Choroid plexus epithelial cell (primary cell): Measurements from ENCODE around the gene HGS.
A peak's percentile ranks its signal among the peaks of the same experiment; 100 is the strongest.

ENCODE experiments used
- DNase-seq: peaks from one replicate; pipeline ENCODE4 v3.0.0-alpha.2; 2010; ENCODE audit warnings: low read depth
- H3K4me3 ChIP-seq: 2 replicates; pipeline ENCODE4 v1.5.1; 2011; ENCODE audit warnings: low read depth, mild to moderate bottlenecking, control low read depth, low read length, moderate library complexity
- CTCF ChIP-seq: conservative IDR thresholded peaks from 2 replicates; pipeline ENCODE4 v1.5.1; 2011; ENCODE audit warnings: low read depth, mild to moderate bottlenecking, control low read depth, inconsistent platforms, low read length, moderate library complexity

Gene HGS

DNA sequence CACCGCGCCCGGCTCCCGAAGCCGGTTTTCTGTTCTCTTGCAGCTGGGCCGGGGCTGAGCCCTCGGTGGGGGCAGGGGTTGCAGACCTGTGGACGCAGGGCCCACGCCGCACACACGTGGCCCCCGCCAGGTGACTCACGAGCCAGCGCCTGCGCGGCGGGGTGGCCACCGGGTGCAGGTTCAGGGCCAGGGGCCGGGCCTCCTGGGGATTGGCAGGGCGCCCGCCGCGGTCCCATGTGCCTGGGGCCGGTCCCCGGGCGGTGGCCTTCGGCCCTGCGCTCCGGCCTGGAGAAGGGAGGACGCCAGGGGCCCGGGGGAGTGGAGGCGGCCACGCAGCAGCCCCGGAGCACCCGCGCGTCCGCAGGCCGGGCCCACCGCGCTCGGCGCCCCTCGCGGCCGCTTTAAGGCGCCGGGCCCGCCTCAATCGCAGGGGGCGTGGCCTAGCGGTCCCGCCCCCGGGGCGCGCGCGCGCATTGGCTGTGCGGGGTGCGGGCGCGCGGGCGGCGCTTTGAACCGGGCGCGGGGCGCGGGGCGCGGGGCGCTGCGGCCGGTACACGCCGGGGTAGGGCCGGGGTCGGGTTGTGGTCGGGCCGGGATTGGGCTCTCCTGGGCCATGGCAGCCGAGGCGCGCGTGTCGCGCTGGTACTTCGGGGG, 28.1 kb downstream of the HGS start, which contains the start of gene SLC25A10:
TSS of gene SLC25A10 (plus strand) at position 471 of the 654 bp plus-strand sequence. CDS start at position 614, 143 bp downstream.
- peak within 1 kb of the TSS; percentile 66 for H3K4me3 ChIP-seq
- no peak for TF ChIP-seq CTCF
- peak; percentile 72 for DNase-seq

DNA sequence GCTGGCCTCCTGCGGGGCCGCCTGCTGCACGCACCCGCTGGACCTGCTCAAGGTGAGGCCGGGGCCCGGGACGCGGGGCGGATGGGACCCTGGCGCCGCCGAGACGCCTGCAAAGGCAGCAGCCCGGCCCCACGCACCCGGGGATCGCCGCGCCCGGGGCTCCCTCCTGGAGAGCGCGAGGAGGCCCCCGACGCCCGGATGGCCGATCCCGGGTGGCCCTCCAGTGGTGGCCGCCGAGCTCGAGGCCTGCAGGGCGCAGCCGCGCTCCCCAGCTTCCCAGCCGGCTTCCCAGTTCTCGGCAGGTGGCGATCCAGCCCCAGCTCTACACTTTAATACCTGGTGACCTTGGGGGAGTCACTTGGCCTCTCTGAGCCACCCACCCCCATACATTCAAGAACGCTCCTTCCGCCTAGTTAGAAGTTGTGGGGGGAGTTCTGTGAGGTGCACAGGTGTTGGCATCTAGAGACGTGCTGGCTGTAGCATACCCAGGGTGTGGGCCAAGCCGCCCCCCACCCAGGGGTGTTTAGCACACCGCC, 28.7 kb downstream of the HGS start:
- no peak for TF ChIP-seq CTCF
- DNase-seq, result peak; percentile 19
- peak overlapping the region; percentile 66 for H3K4me3 ChIP-seq

DNA sequence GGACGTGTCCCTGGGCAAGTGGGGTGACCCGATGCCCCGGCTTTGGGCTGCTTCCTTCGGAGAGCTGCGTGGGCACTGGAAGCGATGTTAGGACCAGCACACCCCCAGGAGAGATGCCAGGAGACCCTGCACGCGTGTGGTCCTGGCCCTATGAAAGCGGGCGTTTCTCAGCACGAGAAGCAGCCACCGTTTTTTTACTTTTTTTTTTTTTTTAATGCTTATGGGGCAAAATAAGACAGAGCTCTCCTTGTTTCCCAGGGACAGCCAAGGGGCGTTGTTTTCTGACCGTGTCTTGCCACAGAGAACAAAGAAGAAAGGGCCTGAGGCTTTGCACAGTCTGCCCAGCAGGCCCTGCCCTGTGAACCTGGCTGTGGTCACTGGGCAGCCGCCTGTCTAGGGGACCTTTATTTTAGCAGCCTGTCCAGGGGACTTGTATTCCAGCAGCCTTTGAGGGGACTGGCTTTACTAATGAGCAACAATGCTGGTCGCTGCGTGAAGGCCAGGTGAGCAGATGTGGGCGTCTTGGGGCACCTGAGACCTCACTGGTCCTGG, 29.3 kb downstream of the HGS start:
- no peak for TF ChIP-seq CTCF
- H3K4me3 ChIP-seq, result peak overlapping the region; percentile 66

DNA sequence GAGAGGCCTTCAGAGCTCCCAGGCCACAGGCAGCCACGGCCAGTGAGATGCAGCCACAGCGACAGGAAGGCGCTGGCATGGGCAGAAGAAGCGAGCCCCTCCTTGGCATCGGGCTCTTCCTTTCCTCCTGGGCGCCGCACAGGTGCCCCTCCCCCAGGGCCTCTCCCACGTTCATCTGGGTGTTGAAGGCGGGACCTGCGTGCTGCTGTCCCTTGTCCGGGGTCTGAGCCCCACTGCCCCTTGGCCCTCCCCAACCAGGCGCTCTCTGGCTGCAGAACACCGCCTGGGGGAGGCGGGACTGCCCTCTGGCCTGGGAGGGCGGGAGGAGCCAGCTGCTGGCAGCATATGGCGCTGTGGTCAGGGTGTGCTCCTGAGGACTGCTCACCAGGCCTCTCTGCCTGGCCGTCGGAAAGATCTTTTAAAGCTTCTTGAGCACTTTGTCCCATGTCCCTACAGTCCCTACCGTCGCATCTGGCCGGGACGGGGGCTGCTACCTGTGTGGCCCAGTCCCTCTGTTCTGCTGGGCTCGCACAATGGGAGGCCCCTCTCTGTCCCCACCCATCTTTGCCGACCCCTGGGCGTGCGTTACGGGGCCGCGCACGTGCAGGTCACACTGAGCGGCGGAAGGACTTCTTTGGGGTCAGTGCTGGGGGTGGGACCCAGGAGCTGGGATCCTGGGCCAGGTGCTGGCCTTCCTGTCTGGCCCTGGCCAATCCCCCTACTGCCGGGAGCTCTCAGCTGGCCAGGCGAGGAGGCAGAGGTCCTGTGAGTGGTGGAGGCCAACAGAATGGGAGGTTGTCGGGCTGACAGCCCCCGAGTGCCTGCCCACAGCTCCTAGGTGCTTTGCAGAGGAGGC, 30.0 kb downstream of the HGS start:
- H3K4me3 ChIP-seq, result no peak overlapping the region
- no peak for TF ChIP-seq CTCF
- no peak for DNase-seq

More for the DNA sequence above, 29.3 kb downstream of the HGS start:
- no peak for DNase-seq

DNA sequence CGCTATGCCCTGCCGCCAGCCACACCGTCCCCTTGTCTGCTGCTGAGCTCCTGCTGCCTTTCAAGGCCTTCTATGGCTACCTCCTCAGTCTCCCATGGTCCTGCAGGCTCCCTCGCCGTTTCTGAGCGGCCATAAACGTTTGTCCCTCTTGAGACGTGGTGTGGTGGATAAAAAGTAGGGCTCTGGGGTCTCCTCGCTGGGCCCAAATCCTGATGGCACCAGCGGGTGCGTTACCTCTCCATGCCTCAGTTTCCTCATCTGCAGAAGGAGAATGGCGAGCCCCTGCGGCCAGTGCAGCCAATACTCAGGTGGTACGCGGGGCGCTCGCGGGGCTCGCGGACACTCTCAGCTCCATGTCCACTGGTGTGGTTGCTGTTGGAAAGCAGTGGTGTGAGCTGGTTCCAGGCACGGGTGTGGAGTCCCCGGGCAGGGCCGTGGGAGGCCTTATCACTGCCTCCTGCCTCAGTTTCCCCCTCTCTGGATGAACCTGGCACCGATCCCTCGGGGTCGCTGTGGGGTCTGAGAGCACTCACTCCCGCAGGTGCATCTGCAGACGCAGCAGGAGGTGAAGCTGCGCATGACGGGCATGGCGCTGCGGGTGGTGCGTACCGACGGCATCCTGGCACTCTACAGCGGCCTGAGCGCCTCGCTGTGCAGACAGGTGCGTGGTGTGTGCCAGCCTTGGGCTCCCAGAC, 30.7 kb downstream of the HGS start:
- H3K4me3 ChIP-seq, result no peak overlapping the region
- no peak for TF ChIP-seq CTCF
- no peak for DNase-seq

- TF ChIP-seq CTCF, result no peak
- DNase-seq, result no peak
- H3K4me3 ChIP-seq, result no peak overlapping the region
These were observed 31.5 kb downstream of the HGS start for GRCh38 chr17:81715107-81715871.
